Endothelial cell of umbilical vein (primary cell): ENCODE measurements around the gene ANKRD44.

Experiments
- CTCF ChIP-seq, 2 donors: IDR thresholded peaks; 1 replicate in 1 of 2; 2 replicates in 1 of 2; pipeline ENCODE4 v1.5.1; 2011; ENCODE audit warnings: low read length in 2 of 2, mild to moderate bottlenecking in 2 of 2, moderate library complexity in 2 of 2, control low read depth in 1 of 2, inconsistent platforms in 1 of 2, low read depth in 1 of 2; ENCODE audit not compliant: insufficient read depth in 1 of 2; ENCODE audit errors: extremely low read depth in 1 of 2
- EZH2 ChIP-seq: IDR thresholded peaks from 2 replicates; pipeline ENCODE4 v1.6.1; 2012; ENCODE audit warnings: borderline replicate concordance, low read depth, mild to moderate bottlenecking, moderate library complexity, low read length, inconsistent platforms; ENCODE audit not compliant: severe bottlenecking
- GATA2 ChIP-seq: IDR thresholded peaks from 2 replicates; pipeline ENCODE4 v1.7.0; 2011; ENCODE audit warnings: low read depth, mild to moderate bottlenecking, moderate library complexity, mixed read lengths, low read length; ENCODE audit not compliant: insufficient read length, insufficient read depth
- JUN ChIP-seq: IDR thresholded peaks from 2 replicates; pipeline ENCODE4 v1.6.1; 2011; ENCODE audit warnings: borderline replicate concordance, low read depth; ENCODE audit not compliant: insufficient read length, insufficient read depth
- MAX ChIP-seq: IDR thresholded peaks from 2 replicates; pipeline ENCODE4 v1.6.1; 2011; ENCODE audit not compliant: insufficient read depth, insufficient read length
- MYC ChIP-seq: IDR thresholded peaks from one replicate; pipeline ENCODE4 v1.6.1; 2011; ENCODE audit warnings: mild to moderate bottlenecking, low read depth, low read length
- POLR2A ChIP-seq: IDR thresholded peaks from 2 replicates; pipeline ENCODE4 v1.6.1; 2012; ENCODE audit warnings: low read depth, mild to moderate bottlenecking, control low read depth, low read length
- POLR2AphosphoS5 ChIP-seq: IDR thresholded peaks from 2 replicates; pipeline ENCODE4 v1.6.1; 2012; ENCODE audit warnings: low read depth, mild to moderate bottlenecking, control low read depth, low read length, moderate library complexity; ENCODE audit not compliant: insufficient read depth

GRCh38 chr2:196965651-196966050, 344.9 kb downstream of the ANKRD44 start:
- TF ChIP-seq MAX (no peak), EZH2 (no peak), MYC (no peak), POLR2A (no peak), CTCF (IDR thresholded peaks at IDR 0.05; ENCODE audit: extremely low read depth in 1 of 2, insufficient read depth in 1 of 2, low read depth in 1 of 2, low read length in 2 of 2) (no peak), JUN (no peak), POLR2AphosphoS5 (no peak), GATA2 (no peak)
